Suprapubic skin (tissue), 4 donors: ENCODE measurements around the gene CLEC16A. TPM values are rescaled to one million over a fixed set of nuclear protein-coding genes. Genes with fewer than 3 reads are reported as not detected.
A peak's percentile ranks its signal among the peaks of the same experiment; 100 is the strongest.

Experiments used
- DNase-seq, 2 donors: peaks; one replicate each; pipeline ENCODE4 v3.0.0-alpha.2; 2019; ENCODE audit warnings: low spot score in 2 of 2
- H3K27ac ChIP-seq: fragments of 200-600 bp; sonication (generic); one replicate; pipeline ENCODE4 v1.5.1; 2019
- H3K27me3 ChIP-seq: fragments of 200-600 bp; sonication (generic); one replicate; pipeline ENCODE4 v1.5.1; 2019
- H3K36me3 ChIP-seq: fragments of 200-600 bp; sonication (generic); one replicate; pipeline ENCODE4 v1.5.1; 2019
- H3K4me1 ChIP-seq: fragments of 200-600 bp; sonication (generic); one replicate; pipeline ENCODE4 v1.5.1; 2019
- H3K4me3 ChIP-seq: fragments of 200-600 bp; sonication (generic); one replicate; pipeline ENCODE4 v1.5.1; 2019; ENCODE audit warnings: mild to moderate bottlenecking
- H3K9me3 ChIP-seq: fragments of 200-600 bp; sonication (generic); one replicate; pipeline ENCODE4 v1.5.1; 2019
- EP300 ChIP-seq: sonication (generic); formaldehyde crosslinking; IDR thresholded peaks from one replicate; pipeline ENCODE4 v1.6.1; 2017; ENCODE audit warnings: antibody characterized with exemption
- POLR2A ChIP-seq, 2 donors: fragments of 450-650 bp; IDR thresholded peaks; one replicate each; pipeline ENCODE4 v1.6.1; 2017; ENCODE audit warnings: antibody characterized with exemption in 2 of 2, mild to moderate bottlenecking in 2 of 2, moderate library complexity in 2 of 2
- POLR2AphosphoS5 ChIP-seq, 3 donors: sonication (generic); formaldehyde crosslinking; IDR thresholded peaks; one replicate each; pipeline ENCODE4 v1.6.1; 2017; ENCODE audit warnings: antibody characterized with exemption in 3 of 3
- WGBS: methylation state at CpG from one replicate; pipeline ENCODE4 v1.1.5; 2018; 5-methylcytosine and 5-hydroxymethylcytosine counted together
- total RNA-seq, 4 donors: library from RNA; depleted of rRNA; stranded (reverse); fragments of >200 nt; gene quantifications; one replicate each; pipeline ENCODE4 v1.1.0, GENCODE V29; 2016
- TF ChIP-seq, protein P1 (sequence below), 2 donors: fragments of 200-600 bp in 1 of 2; fragments of 450-650 bp in 1 of 2; sonication (generic) in 1 of 2; IDR thresholded peaks; one replicate each; pipeline ENCODE4 v1.5.1; 2016 to 2019; ENCODE audit warnings: antibody characterized with exemption in 2 of 2, mild to moderate bottlenecking in 1 of 2, moderate library complexity in 1 of 2

The CLEC16A gene
- total RNA-seq, 4 donors from 2014 or later: 37.2 to 62.3 (median 39.0) TPM

DNA sequence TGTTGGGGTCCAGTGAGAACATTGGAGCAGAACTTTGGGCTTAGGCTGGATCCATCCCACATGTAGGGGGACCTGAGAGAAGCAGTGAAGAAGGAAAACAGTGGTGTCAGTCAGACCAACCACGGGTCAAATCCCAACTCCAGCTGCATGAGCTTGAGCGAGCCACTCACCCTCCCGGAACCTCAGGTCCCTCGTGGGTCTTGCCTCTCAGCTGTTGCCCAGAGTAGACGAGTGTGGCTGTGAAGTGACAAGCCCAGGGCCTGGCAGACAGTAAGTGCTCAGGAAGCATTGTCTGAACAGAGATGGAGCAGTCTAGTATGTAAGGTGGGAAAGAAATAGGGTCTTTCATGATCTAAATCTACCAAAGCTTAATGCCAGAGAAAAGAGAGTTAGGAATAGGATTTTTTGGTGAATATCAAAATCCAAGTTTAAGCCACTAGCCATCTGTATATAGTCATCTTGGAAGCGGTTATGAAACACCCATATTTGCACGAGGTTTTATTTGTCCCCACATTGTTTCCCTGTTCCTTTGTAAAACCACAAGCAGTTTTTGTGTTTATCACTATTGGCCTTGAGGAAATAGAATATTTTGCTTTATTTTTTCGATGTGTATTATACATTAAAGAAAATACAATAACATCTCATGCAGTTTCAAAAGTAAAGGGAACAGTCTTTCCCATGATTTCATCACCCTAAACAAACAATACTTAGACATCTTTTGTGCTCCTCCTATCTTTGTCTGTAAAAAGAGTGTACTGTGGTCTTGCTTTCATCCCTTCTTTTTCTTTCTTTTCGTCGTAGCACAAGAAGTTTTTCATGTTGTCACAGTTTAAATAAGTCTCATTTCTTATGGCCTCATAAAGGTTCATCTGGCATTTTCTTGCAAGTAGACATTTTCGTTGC is 112.0 kb downstream of the CLEC16A start:
- H3K27ac ChIP-seq: peak overlapping the region; percentile 45

DNA sequence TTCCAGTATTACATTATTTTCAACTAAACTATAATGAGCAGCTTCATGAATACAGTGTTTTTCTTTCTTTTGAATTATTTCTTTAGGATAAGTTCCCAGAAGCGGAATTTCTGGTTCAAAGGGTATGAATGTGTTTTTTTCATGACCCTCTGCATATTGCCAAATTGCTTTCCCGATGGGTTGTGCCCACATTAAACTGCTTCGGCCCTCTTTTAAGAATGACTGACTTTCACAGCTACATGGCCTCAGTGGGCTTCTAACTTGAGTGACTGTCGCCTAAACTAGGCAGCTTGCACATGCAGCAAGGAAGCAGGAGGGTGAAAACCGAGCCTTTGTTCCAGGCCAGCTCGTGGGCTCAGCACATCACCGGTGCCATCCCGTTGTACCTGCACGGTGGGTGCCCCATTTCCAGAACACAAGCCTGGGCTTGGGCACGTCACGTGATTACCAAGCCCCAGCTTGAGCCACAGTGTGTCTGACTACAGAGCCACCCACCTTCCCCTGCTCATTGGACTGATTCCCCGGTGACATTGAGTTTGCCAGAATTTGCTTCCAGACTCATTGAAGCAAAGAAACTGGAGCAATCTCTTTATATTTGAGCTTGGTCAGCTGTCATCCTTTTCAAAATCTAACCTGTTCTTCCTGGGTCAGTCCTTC is 112.8 kb downstream of the CLEC16A start:
- 61% methylated on average over 12 of the region's 12 CpGs for WGBS
- Histone ChIP-seq H3K27ac (peak overlapping the region; percentile 45), H3K9me3 (no peaks in the 10 kb centered on the region), H3K27me3 (no peaks in the 10 kb centered on the region), H3K4me1 (peaks cover 20% of the 10 kb centered on the region), H3K4me3 (no peak overlapping the region), H3K36me3 (peaks cover 34% of the 10 kb centered on the region)
- no peak for DNase-seq
- TF ChIP-seq POLR2A (IDR thresholded peaks at IDR 0.05): no peak
- no peak for TF ChIP-seq POLR2AphosphoS5 (IDR thresholded peaks at IDR 0.05)
- no peak for TF ChIP-seq EP300
- TF ChIP-seq, protein P1, sequence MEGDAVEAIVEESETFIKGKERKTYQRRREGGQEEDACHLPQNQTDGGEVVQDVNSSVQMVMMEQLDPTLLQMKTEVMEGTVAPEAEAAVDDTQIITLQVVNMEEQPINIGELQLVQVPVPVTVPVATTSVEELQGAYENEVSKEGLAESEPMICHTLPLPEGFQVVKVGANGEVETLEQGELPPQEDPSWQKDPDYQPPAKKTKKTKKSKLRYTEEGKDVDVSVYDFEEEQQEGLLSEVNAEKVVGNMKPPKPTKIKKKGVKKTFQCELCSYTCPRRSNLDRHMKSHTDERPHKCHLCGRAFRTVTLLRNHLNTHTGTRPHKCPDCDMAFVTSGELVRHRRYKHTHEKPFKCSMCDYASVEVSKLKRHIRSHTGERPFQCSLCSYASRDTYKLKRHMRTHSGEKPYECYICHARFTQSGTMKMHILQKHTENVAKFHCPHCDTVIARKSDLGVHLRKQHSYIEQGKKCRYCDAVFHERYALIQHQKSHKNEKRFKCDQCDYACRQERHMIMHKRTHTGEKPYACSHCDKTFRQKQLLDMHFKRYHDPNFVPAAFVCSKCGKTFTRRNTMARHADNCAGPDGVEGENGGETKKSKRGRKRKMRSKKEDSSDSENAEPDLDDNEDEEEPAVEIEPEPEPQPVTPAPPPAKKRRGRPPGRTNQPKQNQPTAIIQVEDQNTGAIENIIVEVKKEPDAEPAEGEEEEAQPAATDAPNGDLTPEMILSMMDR (IDR thresholded peaks at IDR 0.05): no peak

More for the DNA sequence above, 112.0 kb downstream of the CLEC16A start:
- no peaks in the 10 kb centered on the region for H3K9me3 ChIP-seq
- no peaks in the 10 kb centered on the region for H3K27me3 ChIP-seq
- peaks cover 33% of the 10 kb centered on the region for H3K36me3 ChIP-seq
- no peak for DNase-seq
- TF ChIP-seq EP300: no peak
- no peak for TF ChIP-seq POLR2AphosphoS5 (IDR thresholded peaks at IDR 0.05)
- TF ChIP-seq POLR2A (IDR thresholded peaks at IDR 0.05): no peak
- TF ChIP-seq, protein P1 (IDR thresholded peaks at IDR 0.05): no peak
- H3K4me3 ChIP-seq: no peak overlapping the region
- WGBS: 76% methylated on average over 11 of the region's 11 CpGs
- peaks cover 20% of the 10 kb centered on the region for H3K4me1 ChIP-seq

DNA sequence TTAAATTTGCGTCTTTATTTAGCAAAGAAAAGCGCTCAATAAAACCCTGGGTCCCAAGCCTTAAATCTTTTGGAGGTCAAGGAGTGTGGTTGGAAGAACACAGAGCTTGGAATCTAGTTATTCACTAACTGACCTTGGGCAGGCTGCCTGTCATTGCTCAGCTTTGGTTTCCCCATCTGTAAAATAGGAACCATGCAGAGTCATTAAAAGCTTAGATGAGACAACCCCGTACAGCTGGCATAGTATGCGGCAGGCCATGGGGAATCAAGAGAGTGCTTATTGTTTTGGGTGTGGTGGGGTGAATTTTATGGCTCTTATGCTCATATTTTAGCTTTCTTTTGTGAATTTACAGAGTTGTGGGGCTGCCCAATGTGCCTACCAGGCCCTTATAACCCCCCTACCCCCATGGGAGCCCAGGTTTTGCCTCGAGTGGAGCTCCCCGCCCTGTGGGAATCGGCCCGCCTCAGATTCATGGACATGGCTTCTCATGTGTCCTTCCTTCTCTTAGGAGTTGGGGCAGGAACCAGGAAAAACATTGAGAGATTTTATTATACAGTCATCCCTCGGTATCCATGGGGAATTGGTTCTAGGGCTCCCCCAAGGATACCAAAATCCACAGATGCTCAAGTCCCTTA is 113.5 kb downstream of the CLEC16A start:
- 91% methylated on average over 9 of the region's 9 CpGs for WGBS

DNA sequence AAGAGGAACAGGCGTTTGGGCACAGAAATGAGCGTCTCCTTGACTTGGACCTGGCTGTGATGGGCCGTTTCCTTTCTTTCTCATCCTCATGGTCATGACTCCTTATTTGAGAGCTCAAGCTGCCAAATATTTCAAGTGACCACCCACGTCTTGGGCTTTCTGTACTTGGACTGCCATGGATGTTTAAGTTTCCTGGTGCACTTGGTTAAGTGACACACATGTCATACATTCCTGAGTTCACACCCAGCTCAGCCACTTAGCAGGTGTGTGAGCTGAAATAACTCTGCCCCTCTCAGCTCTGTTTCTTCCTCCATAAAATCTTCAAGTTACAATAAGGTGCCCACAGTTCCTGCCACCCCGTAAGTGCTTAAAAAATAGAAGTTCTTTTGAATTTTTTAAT is 114.5 kb downstream of the CLEC16A start:
- H3K27ac ChIP-seq: no peak overlapping the region
- TF ChIP-seq, protein P1 (IDR thresholded peaks at IDR 0.05): no peak
- TF ChIP-seq POLR2AphosphoS5 (IDR thresholded peaks at IDR 0.05): no peak
- no peak for TF ChIP-seq EP300
- no peak for TF ChIP-seq POLR2A (IDR thresholded peaks at IDR 0.05)
- H3K36me3 ChIP-seq: peaks cover 23% of the 10 kb centered on the region
- peaks cover 20% of the 10 kb centered on the region for H3K4me1 ChIP-seq
- H3K27me3 ChIP-seq: no peaks in the 10 kb centered on the region
- no peak for DNase-seq
- H3K4me3 ChIP-seq: no peak overlapping the region
- no peaks in the 10 kb centered on the region for H3K9me3 ChIP-seq
- 84% methylated on average over 5 of the region's 5 CpGs for WGBS

More for the DNA sequence above, 113.5 kb downstream of the CLEC16A start:
- H3K27ac ChIP-seq: no peak overlapping the region
- peaks cover 28% of the 10 kb centered on the region for H3K36me3 ChIP-seq
- no peak for DNase-seq
- no peak for TF ChIP-seq POLR2AphosphoS5 (IDR thresholded peaks at IDR 0.05)
- TF ChIP-seq, protein P1 (IDR thresholded peaks at IDR 0.05): no peak
- no peak for TF ChIP-seq EP300
- TF ChIP-seq POLR2A (IDR thresholded peaks at IDR 0.05): no peak
- H3K4me1 ChIP-seq: peaks cover 20% of the 10 kb centered on the region
- H3K9me3 ChIP-seq: no peaks in the 10 kb centered on the region
- no peak overlapping the region for H3K4me3 ChIP-seq
- H3K27me3 ChIP-seq: no peaks in the 10 kb centered on the region
